Fibroblast of lung (primary cell): ENCODE data around the gene TRAM2. TPM values are rescaled to one million over a fixed set of nuclear protein-coding genes. Genes with fewer than 3 reads are reported as not detected.

Source experiments
- DNase-seq, 2 donors: peaks; one replicate each; pipeline versions ENCODE4 v3.0.0 to v3.0.0-alpha.2; 2010; ENCODE audit warnings: low read depth in 2 of 2
- H2AFZ ChIP-seq: 2 replicates; pipeline ENCODE4 v1.5.1; 2012; ENCODE audit warnings: low read length, control low read depth, inconsistent platforms
- H3K27ac ChIP-seq: 2 replicates; pipeline ENCODE4 v1.5.1; 2011; ENCODE audit warnings: low read length, control low read depth; ENCODE audit not compliant: insufficient read depth
- H3K27me3 ChIP-seq: 2 replicates; pipeline ENCODE4 v1.5.1; 2011; ENCODE audit warnings: mild to moderate bottlenecking, low read length; ENCODE audit not compliant: control insufficient read depth, insufficient read depth
- H3K36me3 ChIP-seq: 2 replicates; pipeline ENCODE4 v1.5.1; 2011; ENCODE audit warnings: low read length; ENCODE audit not compliant: control insufficient read depth, insufficient read depth
- H3K4me1 ChIP-seq: 2 replicates; pipeline ENCODE4 v1.5.1; 2011; ENCODE audit warnings: low read length; ENCODE audit not compliant: control insufficient read depth, insufficient read depth; ENCODE audit errors: extremely low read depth
- H3K4me2 ChIP-seq: 2 replicates; pipeline ENCODE4 v1.5.1; 2011; ENCODE audit warnings: low read length, control low read depth; ENCODE audit not compliant: insufficient read depth; ENCODE audit errors: extremely low read depth
- H3K4me3 ChIP-seq, 4 experiments: fragments of 200-600 bp in 1 of 4; sonication (generic) in 1 of 4; replicated peaks in 1 of 4; 2 replicates each; pipeline ENCODE4 v1.5.1; 2011 to 2016; ENCODE audit warnings: low read length in 4 of 4, low read depth in 3 of 4, mild to moderate bottlenecking in 3 of 4, control low read depth in 2 of 4, inconsistent platforms in 1 of 4, mixed read lengths in 1 of 4; ENCODE audit not compliant: insufficient read depth in 1 of 4; ENCODE audit errors: control extremely low read depth in 1 of 4
- H3K79me2 ChIP-seq: 2 replicates; pipeline ENCODE4 v1.5.1; 2012; ENCODE audit warnings: mild to moderate bottlenecking, low read length, inconsistent platforms; ENCODE audit not compliant: control insufficient read depth, insufficient read depth
- H3K9ac ChIP-seq: 2 replicates; pipeline ENCODE4 v1.5.1; 2011; ENCODE audit warnings: mild to moderate bottlenecking, low read length, control low read depth; ENCODE audit not compliant: insufficient read depth
- H3K9me3 ChIP-seq: 2 replicates; pipeline ENCODE4 v1.5.1; 2012; ENCODE audit warnings: low read depth, low read length; ENCODE audit not compliant: control insufficient read depth, insufficient read depth
- H4K20me1 ChIP-seq: 2 replicates; pipeline ENCODE4 v1.5.1; 2011; ENCODE audit warnings: low read length; ENCODE audit not compliant: control insufficient read depth, insufficient read depth; ENCODE audit errors: extremely low read depth
- CTCF ChIP-seq, 2 donors: IDR thresholded peaks in 1 of 2; conservative IDR thresholded peaks in 1 of 2; 1 replicate in 1 of 2; 2 replicates in 1 of 2; pipeline ENCODE4 v1.5.1; 2011 to 2012; ENCODE audit warnings: low read length in 2 of 2, control low read depth in 1 of 2, inconsistent platforms in 1 of 2, low read depth in 1 of 2, mild to moderate bottlenecking in 1 of 2
- EZH2 ChIP-seq: IDR thresholded peaks from 2 replicates; pipeline ENCODE4 v1.5.1; 2012; ENCODE audit warnings: low read length, control low read depth, mild to moderate bottlenecking; ENCODE audit errors: missing control alignments
- polyA plus RNA-seq, 2 donors: library from polyadenylated mRNA; depleted of rRNA in 1 of 2; stranded (reverse) in 1 of 2; unstranded in 1 of 2; fragments of >200 nt; gene quantifications; 2 replicates each; pipeline ENCODE4 v1.2.1, GENCODE V29; 2011 to 2012; ENCODE audit warnings: missing spikeins in 1 of 2
- total RNA-seq: library from RNA; depleted of rRNA; stranded (reverse); fragments of >200 nt; gene quantifications from 2 replicates; pipeline ENCODE4 v1.2.1, GENCODE V29; 2014

TRAM2 gene
- total and polyA plus RNA-seq, 2 donors (not counting 1 experiment from before 2014, with no cell fraction given): 131 to 252 TPM

- Histone ChIP-seq H3K27me3 (no peaks in the 10 kb centered on the region), H3K4me2 (no peak overlapping the region), H2AFZ (no peak overlapping the region), H3K27ac (no peak overlapping the region), H3K4me1 (peaks cover 41% of the 10 kb centered on the region), H3K36me3 (peaks cover 4% of the 10 kb centered on the region), H3K9me3 (no peaks in the 10 kb centered on the region), H3K4me3 (no peak overlapping the region), H3K79me2 (peaks cover 95% of the 10 kb centered on the region), H3K9ac (no peak overlapping the region), H4K20me1 (no peaks in the 10 kb centered on the region)
- no peak for DNase-seq
- TF ChIP-seq CTCF (conservative IDR thresholded peaks at IDR 0.05 in 1 of 2, IDR thresholded peaks at IDR 0.05 in 1 of 2; ENCODE audit: low read depth in 1 of 2, low read length in 2 of 2): no peak
- no peak for TF ChIP-seq EZH2
These were observed 12.0 kb downstream of the TRAM2 start for GRCh38 chr6:52564856-52565255.

- Histone ChIP-seq H3K27me3 (no peaks in the 10 kb centered on the region), H3K27ac (no peak overlapping the region), H3K9ac (no peak overlapping the region), H3K79me2 (peaks cover 95% of the 10 kb centered on the region), H3K9me3 (no peaks in the 10 kb centered on the region), H3K36me3 (peaks cover 2% of the 10 kb centered on the region), H2AFZ (no peak overlapping the region), H3K4me2 (peak overlapping the region; percentile 15), H3K4me3 (no peak overlapping the region), H3K4me1 (peaks cover 47% of the 10 kb centered on the region), H4K20me1 (peaks cover 2% of the 10 kb centered on the region)
- TF ChIP-seq CTCF (conservative IDR thresholded peaks at IDR 0.05 in 1 of 2, IDR thresholded peaks at IDR 0.05 in 1 of 2; ENCODE audit: low read depth in 1 of 2, low read length in 2 of 2) (no peak), EZH2 (no peak)
- DNase-seq: peak; percentile 29 to 69
These were observed 13.9 kb downstream of the TRAM2 start for GRCh38 chr6:52562911-52563310.

GRCh38 chr6:52560462-52560861 is 16.4 kb downstream of the TRAM2 start:
- H3K9ac ChIP-seq: no peak overlapping the region
- peaks cover 2% of the 10 kb centered on the region for H3K36me3 ChIP-seq
- peak in 1 of 2 donors; percentile 49 for DNase-seq
- peaks cover 96% of the 10 kb centered on the region for H3K79me2 ChIP-seq
- no peaks in the 10 kb centered on the region for H3K9me3 ChIP-seq
- no peak overlapping the region for H2AFZ ChIP-seq
- H3K27ac ChIP-seq: peak overlapping the region; percentile 48
- H3K27me3 ChIP-seq: no peaks in the 10 kb centered on the region
- no peak for TF ChIP-seq CTCF (conservative IDR thresholded peaks at IDR 0.05 in 1 of 2, IDR thresholded peaks at IDR 0.05 in 1 of 2; ENCODE audit: low read depth in 1 of 2, low read length in 2 of 2)
- no peak for TF ChIP-seq EZH2
- no peak overlapping the region for H3K4me3 ChIP-seq
- H4K20me1 ChIP-seq: peaks cover 2% of the 10 kb centered on the region
- no peak overlapping the region for H3K4me2 ChIP-seq
- peaks cover 43% of the 10 kb centered on the region for H3K4me1 ChIP-seq
